ENCODE data around the gene VWC2L.

VWC2L gene

DNA sequence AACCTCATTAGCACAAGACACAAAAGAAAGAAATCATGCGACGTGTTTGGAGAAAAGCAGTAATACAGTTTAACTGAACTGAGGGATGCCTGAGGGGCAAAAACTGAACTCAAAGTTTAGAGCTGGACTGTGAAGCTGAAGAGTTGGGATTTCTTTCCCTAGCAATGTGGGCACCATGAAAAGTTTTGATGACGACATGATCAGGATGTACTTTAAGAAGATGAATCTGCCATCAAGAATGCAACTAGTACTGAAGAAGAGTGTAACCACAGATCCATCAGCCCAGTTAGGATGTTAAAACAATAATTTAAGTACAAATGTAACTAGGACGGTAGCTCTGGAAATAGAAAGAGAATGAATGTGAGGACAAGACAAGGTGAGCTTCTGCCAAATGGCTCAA is 196.2 kb downstream of the VWC2L start:
- no peaks in the 10 kb centered on the region for H4K20me1 ChIP-seq (ENCODE audit: insufficient read depth, low read length)
- no peaks in the 10 kb centered on the region for H3K36me3 ChIP-seq (replicated peaks; ENCODE audit: insufficient read depth, low read length)
- no peaks in the 10 kb centered on the region for H3K4me1 ChIP-seq (ENCODE audit: low read length)
- no peak overlapping the region for H3K27ac ChIP-seq (ENCODE audit: low read length)
- H3K4me3 ChIP-seq (ENCODE audit: low read length), result no peak overlapping the region
- no peaks in the 10 kb centered on the region for H3K79me2 ChIP-seq (ENCODE audit: low read length)
- H3K9me2 ChIP-seq (replicated peaks; ENCODE audit: insufficient read depth, low read length), result no peaks in the 10 kb centered on the region
- H3K9ac ChIP-seq (ENCODE audit: low read length), result no peak overlapping the region
- H3K4me2 ChIP-seq (ENCODE audit: low read depth, low read length), result no peak overlapping the region
- no peaks in the 10 kb centered on the region for H3K27me3 ChIP-seq (replicated peaks; ENCODE audit: insufficient read depth, low read length)
- no peaks in the 10 kb centered on the region for H3K9me3 ChIP-seq (replicated peaks; ENCODE audit: insufficient read depth, low read length)
- no peak overlapping the region for H2AFZ ChIP-seq (ENCODE audit: low read length)
- H3F3A ChIP-seq (ENCODE audit: insufficient read depth, low read length), result no peaks in the 10 kb centered on the region
- no peak for TF ChIP-seq EZH2 (optimal IDR thresholded peaks at IDR 0.05; ENCODE audit: low read depth, low read length)
- TF ChIP-seq, protein P1, sequence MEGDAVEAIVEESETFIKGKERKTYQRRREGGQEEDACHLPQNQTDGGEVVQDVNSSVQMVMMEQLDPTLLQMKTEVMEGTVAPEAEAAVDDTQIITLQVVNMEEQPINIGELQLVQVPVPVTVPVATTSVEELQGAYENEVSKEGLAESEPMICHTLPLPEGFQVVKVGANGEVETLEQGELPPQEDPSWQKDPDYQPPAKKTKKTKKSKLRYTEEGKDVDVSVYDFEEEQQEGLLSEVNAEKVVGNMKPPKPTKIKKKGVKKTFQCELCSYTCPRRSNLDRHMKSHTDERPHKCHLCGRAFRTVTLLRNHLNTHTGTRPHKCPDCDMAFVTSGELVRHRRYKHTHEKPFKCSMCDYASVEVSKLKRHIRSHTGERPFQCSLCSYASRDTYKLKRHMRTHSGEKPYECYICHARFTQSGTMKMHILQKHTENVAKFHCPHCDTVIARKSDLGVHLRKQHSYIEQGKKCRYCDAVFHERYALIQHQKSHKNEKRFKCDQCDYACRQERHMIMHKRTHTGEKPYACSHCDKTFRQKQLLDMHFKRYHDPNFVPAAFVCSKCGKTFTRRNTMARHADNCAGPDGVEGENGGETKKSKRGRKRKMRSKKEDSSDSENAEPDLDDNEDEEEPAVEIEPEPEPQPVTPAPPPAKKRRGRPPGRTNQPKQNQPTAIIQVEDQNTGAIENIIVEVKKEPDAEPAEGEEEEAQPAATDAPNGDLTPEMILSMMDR (IDR thresholded peaks at IDR 0.05; ENCODE audit: low read length), result no peak
- no peak for DNase-seq

DNA sequence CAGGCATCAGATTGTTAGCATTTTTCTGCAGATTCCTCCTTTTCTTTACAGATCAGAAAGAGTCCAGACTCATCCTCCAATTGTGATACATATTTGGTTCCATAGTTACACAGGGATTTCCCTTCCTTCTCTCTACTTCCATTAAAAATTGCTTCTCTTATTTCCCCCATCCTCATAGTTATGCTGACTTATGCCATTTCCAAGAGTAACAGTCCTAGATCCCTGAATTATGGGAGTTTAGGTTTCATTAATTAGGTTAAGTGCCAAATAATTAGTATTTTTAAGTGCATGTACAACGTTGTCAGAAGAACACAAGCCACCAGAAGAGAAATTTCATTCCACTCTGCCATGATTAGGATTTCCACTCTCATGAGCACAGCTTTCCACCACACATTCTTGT is 200.2 kb downstream of the VWC2L start:
- Histone ChIP-seq H3F3A (ENCODE audit: insufficient read depth, low read length) (no peaks in the 10 kb centered on the region), H3K27me3 (replicated peaks; ENCODE audit: insufficient read depth, low read length) (no peaks in the 10 kb centered on the region), H3K4me2 (ENCODE audit: low read depth, low read length) (no peak overlapping the region), H2AFZ (ENCODE audit: low read length) (no peak overlapping the region), H3K9ac (ENCODE audit: low read length) (no peak overlapping the region), H3K9me3 (replicated peaks; ENCODE audit: insufficient read depth, low read length) (no peaks in the 10 kb centered on the region), H3K79me2 (ENCODE audit: low read length) (no peaks in the 10 kb centered on the region), H3K4me3 (ENCODE audit: low read length) (no peak overlapping the region), H3K4me1 (ENCODE audit: low read length) (no peaks in the 10 kb centered on the region), H3K36me3 (replicated peaks; ENCODE audit: insufficient read depth, low read length) (no peaks in the 10 kb centered on the region), H3K9me2 (replicated peaks; ENCODE audit: insufficient read depth, low read length) (no peaks in the 10 kb centered on the region), H4K20me1 (ENCODE audit: insufficient read depth, low read length) (no peaks in the 10 kb centered on the region), H3K27ac (ENCODE audit: low read length) (no peak overlapping the region)
- DNase-seq, result no peak
- no peak for TF ChIP-seq EZH2phosphoT487 (IDR thresholded peaks at IDR 0.05; ENCODE audit: low read length)
- TF ChIP-seq EZH2 (optimal IDR thresholded peaks at IDR 0.05; ENCODE audit: low read depth, low read length), result no peak
- TF ChIP-seq, protein P1 (IDR thresholded peaks at IDR 0.05; ENCODE audit: low read length), result no peak

DNA sequence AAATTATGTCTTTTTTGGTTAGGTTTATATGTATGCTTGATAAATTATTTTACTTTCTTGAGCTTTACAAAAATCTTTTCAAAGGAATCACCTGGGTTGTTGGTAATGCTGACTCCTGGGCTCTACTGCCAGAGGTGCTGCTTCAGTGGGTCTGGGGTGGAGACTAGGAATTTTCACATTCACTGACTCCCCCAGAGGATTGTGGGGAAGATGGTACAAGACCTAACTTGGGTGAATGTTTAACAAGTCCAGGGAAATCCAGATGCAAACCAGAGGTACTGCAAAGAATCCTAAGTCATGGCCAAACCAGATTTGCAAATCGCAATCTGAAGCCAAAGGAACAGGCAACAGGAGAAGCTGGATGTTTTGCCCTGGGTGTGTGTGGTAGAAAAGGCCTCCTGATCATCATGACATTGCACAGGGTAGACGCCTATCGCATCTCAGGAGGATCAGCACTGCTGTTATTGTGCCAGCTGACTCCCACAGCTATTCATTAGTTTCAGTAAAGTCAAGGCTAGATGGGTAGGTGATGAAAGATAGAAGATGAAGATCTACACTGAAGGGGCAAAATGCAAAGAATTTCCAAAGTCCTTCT is 213.4 kb downstream of the VWC2L start:
- Histone ChIP-seq H3K27me3 (replicated peaks; ENCODE audit: insufficient read depth, low read length) (no peaks in the 10 kb centered on the region), H4K20me1 (ENCODE audit: insufficient read depth, low read length) (no peaks in the 10 kb centered on the region), H3K4me2 (ENCODE audit: low read depth, low read length) (no peak overlapping the region), H3F3A (ENCODE audit: insufficient read depth, low read length) (no peaks in the 10 kb centered on the region), H3K4me3 (ENCODE audit: low read length) (no peak overlapping the region), H3K9me3 (replicated peaks; ENCODE audit: insufficient read depth, low read length) (no peaks in the 10 kb centered on the region), H2AFZ (ENCODE audit: low read length) (no peak overlapping the region), H3K27ac (ENCODE audit: low read length) (no peak overlapping the region), H3K4me1 (ENCODE audit: low read length) (no peaks in the 10 kb centered on the region), H3K36me3 (replicated peaks; ENCODE audit: insufficient read depth, low read length) (no peaks in the 10 kb centered on the region), H3K9ac (ENCODE audit: low read length) (no peak overlapping the region), H3K9me2 (replicated peaks; ENCODE audit: insufficient read depth, low read length) (no peaks in the 10 kb centered on the region), H3K79me2 (ENCODE audit: low read length) (no peaks in the 10 kb centered on the region)
- no peak for DNase-seq
- TF ChIP-seq EZH2phosphoT487 (IDR thresholded peaks at IDR 0.05; ENCODE audit: low read length) (no peak), EZH2 (optimal IDR thresholded peaks at IDR 0.05; ENCODE audit: low read depth, low read length) (no peak)
- TF ChIP-seq, protein P1 (IDR thresholded peaks at IDR 0.05; ENCODE audit: low read length), result no peak
